ENCODE data around the gene ACACB. TPM values are rescaled to one million over a fixed set of nuclear protein-coding genes. Genes with fewer than 3 reads are reported as not detected.

The ACACB gene
- total RNA-seq, 1 experiment from 2014 or later = 8.2 TPM

DNA sequence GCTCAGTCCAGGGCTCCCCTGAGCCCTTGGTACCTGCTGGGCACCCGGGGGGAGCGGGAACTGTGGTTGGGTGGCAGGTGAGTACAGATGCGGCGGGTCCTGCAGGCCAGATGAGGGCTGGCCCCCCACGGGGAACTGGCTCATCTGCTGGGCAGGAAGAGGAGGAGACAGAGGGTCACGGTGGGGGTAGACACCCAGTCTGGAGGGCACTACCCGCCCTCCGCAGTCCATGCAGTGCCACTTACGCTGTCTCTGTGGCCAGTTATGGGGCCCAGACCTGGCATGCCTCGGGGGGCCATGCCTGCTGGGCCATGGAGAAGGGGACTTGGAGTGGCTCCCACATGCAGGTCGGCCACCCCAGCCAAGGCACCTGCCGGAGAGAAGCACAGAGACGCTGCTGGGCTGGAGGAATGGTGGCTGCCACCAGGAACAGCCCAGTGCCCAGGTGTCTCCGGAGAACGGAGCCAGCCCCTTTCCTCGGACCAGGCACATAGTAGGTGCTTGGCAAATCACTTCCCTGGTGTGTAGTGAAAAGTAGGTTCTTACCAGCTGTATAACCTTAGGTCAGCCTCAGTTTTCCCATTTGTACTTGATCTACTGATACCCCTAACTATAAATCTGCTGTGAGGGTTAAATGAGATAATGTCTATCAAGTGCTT lies 171.6 kb downstream of the ACACB start:
- Histone ChIP-seq H3K27me3 (replicated peaks; ENCODE audit: insufficient read depth, low read depth, low read length, poor library complexity) (no peaks in the 10 kb centered on the region), H3K9me3 (ENCODE audit: low read depth, low read length, poor library complexity, severe bottlenecking) (no peaks in the 10 kb centered on the region), H3K36me3 (ENCODE audit: insufficient read depth, low read length, poor library complexity, severe bottlenecking) (no peaks in the 10 kb centered on the region), H3K27ac (ENCODE audit: low read depth, low read length, poor library complexity, severe bottlenecking) (no peak overlapping the region), H3K4me3 (ENCODE audit: low read depth, low read length, poor library complexity, severe bottlenecking) (no peak overlapping the region), H3K4me1 (ENCODE audit: insufficient read depth, low read length, poor library complexity, severe bottlenecking) (peaks cover 11% of the 10 kb centered on the region)
- no TSS peak for BruUV-seq (replicated peaks)
- TF ChIP-seq EZH2 (IDR thresholded peaks at IDR 0.05; ENCODE audit: borderline replicate concordance, low read depth, low read length, poor library complexity, severe bottlenecking) = no peak
- TF ChIP-seq, protein P1, sequence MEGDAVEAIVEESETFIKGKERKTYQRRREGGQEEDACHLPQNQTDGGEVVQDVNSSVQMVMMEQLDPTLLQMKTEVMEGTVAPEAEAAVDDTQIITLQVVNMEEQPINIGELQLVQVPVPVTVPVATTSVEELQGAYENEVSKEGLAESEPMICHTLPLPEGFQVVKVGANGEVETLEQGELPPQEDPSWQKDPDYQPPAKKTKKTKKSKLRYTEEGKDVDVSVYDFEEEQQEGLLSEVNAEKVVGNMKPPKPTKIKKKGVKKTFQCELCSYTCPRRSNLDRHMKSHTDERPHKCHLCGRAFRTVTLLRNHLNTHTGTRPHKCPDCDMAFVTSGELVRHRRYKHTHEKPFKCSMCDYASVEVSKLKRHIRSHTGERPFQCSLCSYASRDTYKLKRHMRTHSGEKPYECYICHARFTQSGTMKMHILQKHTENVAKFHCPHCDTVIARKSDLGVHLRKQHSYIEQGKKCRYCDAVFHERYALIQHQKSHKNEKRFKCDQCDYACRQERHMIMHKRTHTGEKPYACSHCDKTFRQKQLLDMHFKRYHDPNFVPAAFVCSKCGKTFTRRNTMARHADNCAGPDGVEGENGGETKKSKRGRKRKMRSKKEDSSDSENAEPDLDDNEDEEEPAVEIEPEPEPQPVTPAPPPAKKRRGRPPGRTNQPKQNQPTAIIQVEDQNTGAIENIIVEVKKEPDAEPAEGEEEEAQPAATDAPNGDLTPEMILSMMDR (conservative IDR thresholded peaks at IDR 0.05; ENCODE audit: low read depth, low read length) = no peak
- CTCF ChIA-PET = no interaction called here
- no peak for DNase-seq (ENCODE audit: low spot score)
- POLR2A ChIA-PET (ENCODE audit: low non-redundant PET) = interaction anchor here (0.5 kb wide), 1 partner anchor 87 kb away, joined by 8 read pairs; no protein-coding TSS in a partner anchor
- intact Hi-C loops (cut with micrococcal nuclease; ENCODE audit: unreplicated experiment) = no loop called here

DNA sequence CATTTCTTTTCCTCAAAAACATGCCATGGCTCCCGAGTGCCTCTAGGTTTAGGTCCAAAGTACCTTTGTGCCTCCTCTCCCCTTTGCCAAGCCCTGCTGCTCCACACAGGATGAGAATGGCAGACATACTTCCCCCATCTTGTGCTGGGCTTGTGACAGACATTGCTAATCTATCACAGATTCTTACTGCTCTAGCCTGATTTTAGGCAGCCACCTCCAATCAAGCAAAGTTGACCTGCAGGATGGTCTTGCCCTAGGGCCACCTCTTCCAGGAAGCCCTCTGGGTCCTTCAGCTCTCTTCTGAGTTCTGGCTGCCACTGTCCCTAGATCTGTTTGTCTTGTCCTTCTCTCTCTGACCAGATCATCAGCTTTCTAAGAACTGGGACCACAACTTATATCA lies 172.2 kb downstream of the ACACB start:
- DNase-seq (ENCODE audit: low spot score) = no peak
- H3K27me3 ChIP-seq (replicated peaks; ENCODE audit: insufficient read depth, low read depth, low read length, poor library complexity) = no peaks in the 10 kb centered on the region
- CTCF ChIA-PET = no interaction called here
- H3K4me3 ChIP-seq (ENCODE audit: low read depth, low read length, poor library complexity, severe bottlenecking) = no peak overlapping the region
- intact Hi-C loops (cut with micrococcal nuclease; ENCODE audit: unreplicated experiment) = no loop called here
- no peak for TF ChIP-seq EZH2 (IDR thresholded peaks at IDR 0.05; ENCODE audit: borderline replicate concordance, low read depth, low read length, poor library complexity, severe bottlenecking)
- TF ChIP-seq, protein P1 (conservative IDR thresholded peaks at IDR 0.05; ENCODE audit: low read depth, low read length) = no peak
- H3K4me1 ChIP-seq (ENCODE audit: insufficient read depth, low read length, poor library complexity, severe bottlenecking) = peaks cover 11% of the 10 kb centered on the region
- no TSS peak for BruUV-seq (replicated peaks)
- no peaks in the 10 kb centered on the region for H3K9me3 ChIP-seq (ENCODE audit: low read depth, low read length, poor library complexity, severe bottlenecking)
- POLR2A ChIA-PET (ENCODE audit: low non-redundant PET) = interaction anchor here (0.5 kb wide), 1 partner anchor 87 kb away, joined by 8 read pairs; no protein-coding TSS in a partner anchor
- H3K36me3 ChIP-seq (ENCODE audit: insufficient read depth, low read length, poor library complexity, severe bottlenecking) = no peaks in the 10 kb centered on the region
- no peak overlapping the region for H3K27ac ChIP-seq (ENCODE audit: low read depth, low read length, poor library complexity, severe bottlenecking)

DNA sequence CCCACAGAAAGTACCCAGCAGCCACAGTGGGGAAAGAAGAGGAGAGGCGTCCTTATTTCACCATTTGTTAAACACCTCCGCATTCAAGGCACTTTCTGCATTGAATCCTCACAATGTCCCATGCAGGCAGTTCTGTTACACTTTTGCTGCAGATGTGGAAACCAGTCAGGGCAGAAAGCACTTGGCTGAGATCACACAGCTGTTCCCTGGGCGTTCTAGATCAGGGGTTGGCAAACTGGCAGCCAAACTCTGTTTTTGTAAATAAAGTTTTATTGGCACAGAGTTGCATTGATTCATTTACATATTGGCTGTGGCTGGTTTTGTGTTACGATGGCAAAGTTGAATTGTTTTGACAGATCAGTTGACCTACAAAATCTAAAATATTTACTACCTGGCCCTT lies 172.6 kb downstream of the ACACB start:
- Histone ChIP-seq H3K4me3 (ENCODE audit: low read depth, low read length, poor library complexity, severe bottlenecking) (no peak overlapping the region), H3K4me1 (ENCODE audit: insufficient read depth, low read length, poor library complexity, severe bottlenecking) (peaks cover 11% of the 10 kb centered on the region), H3K27me3 (replicated peaks; ENCODE audit: insufficient read depth, low read depth, low read length, poor library complexity) (no peaks in the 10 kb centered on the region), H3K36me3 (ENCODE audit: insufficient read depth, low read length, poor library complexity, severe bottlenecking) (no peaks in the 10 kb centered on the region), H3K9me3 (ENCODE audit: low read depth, low read length, poor library complexity, severe bottlenecking) (no peaks in the 10 kb centered on the region), H3K27ac (ENCODE audit: low read depth, low read length, poor library complexity, severe bottlenecking) (no peak overlapping the region)
- CTCF ChIA-PET = no interaction called here
- TF ChIP-seq, protein P1 (conservative IDR thresholded peaks at IDR 0.05; ENCODE audit: low read depth, low read length) = no peak
- no peak for TF ChIP-seq EZH2 (IDR thresholded peaks at IDR 0.05; ENCODE audit: borderline replicate concordance, low read depth, low read length, poor library complexity, severe bottlenecking)
- intact Hi-C loops (cut with micrococcal nuclease; ENCODE audit: unreplicated experiment) = no loop called here
- no TSS peak for BruUV-seq (replicated peaks)
- POLR2A ChIA-PET (ENCODE audit: low non-redundant PET) = no interaction called here
- no peak for DNase-seq (ENCODE audit: low spot score)

Measured in A673 (cell line).